HG02973 (cell line): Measurements from ENCODE around the gene ZC2HC1B.

Experiments used
- ATAC-seq: cut with Tn5 transposase; IDR thresholded peaks from one replicate; pipeline ENCODE4 v1.9.1; 2021; ENCODE audit warnings: moderate library complexity; ENCODE audit not compliant: unreplicated experiment

ZC2HC1B gene

DNA sequence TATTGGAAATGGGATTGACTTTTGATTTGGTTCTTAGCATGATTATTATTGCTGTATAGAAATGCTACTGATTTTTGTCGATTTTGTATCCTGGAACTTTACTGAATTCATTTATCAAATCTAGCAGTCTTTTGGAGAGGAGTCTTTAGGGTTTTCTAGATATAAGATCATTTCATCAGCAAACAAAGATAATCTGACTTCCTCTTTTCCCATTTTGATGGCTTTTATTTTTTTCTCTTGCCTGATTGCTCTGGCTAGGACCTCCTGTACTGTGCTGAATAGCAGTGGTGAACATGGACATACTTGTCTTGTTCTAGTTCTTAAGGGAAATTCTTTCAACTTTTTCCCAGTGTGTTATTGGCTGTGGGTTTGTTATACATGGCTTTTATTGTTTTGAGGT is 64.6 kb downstream of the ZC2HC1B start:
- ATAC-seq: no peak

DNA sequence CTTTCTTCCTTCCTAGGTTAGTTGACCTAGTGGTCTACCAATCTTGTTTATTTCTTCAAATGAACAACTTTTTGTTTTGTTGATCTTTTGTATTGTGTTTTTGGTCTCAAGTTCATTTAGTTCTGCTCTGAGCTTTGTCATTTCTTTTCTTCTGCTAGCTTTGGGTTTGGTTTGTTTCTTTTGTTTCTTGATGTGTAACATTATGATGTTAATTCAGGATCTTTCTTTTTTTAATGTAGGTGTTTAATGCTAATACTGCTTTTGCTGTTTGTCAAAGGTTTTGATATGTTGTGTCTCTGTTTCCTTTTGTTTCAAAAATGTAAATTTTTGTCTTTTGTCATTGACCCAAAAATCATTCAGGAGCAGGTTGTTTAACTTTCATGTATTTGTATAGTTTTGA is 65.7 kb downstream of the ZC2HC1B start:
- no peak for ATAC-seq

DNA sequence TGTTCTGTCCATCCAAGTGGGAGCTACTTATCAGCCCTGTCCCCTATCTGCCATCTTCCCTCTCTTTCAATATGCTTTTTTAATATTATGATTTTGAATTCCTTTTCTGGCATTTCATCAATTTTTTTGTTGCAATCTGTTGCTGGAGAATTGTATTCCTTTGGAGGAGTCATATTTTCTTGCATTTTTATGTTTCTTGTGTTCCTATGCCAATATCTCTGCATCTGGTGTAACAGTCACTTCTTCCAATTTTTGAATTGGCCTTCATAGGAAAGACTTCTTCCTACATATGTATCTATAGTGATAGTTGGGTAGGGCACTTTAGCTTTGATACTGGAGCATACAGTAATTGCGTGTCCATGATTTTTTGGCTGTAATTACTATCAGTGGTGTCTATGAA is 70.1 kb downstream of the ZC2HC1B start:
- no peak for ATAC-seq

DNA sequence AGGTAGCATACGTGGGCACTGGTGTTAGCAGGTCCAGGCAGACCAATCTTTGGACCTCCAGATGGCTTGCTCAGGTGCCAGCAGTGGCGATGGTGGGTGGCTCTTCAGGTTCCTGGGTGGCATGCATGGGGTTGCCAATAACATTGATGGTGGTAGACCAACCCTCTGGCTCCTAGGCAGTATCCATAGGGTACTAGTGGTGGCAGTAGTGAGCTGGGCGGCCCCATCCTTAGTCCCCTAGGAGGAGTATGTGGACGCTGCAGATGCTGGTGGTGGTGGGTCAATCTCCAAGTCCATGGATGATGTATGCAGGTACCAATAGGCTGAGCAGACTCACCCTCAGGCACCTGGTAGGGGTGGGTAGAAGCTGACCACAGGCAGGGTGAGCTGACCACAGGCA is 70.6 kb downstream of the ZC2HC1B start:
- no peak for ATAC-seq

DNA sequence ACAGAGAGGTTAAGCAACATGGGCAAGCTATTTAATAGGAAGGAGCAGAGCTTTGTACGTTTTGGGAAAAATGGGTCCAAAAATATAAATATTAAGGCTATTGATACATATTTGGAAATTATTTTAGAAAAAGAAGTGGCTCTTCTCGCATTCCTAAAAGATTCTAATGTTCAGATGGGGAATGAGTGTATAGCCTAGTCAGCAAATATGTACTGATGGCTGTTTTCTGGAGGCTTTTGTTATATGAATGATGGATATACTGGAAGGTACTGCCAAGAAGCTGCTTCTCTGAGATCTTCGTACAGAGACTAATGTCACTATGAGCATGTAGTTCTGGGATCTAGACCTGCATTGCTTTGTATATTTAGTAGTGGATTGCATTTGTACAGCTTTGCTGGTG is 72.1 kb downstream of the ZC2HC1B start:
- no peak for ATAC-seq

DNA sequence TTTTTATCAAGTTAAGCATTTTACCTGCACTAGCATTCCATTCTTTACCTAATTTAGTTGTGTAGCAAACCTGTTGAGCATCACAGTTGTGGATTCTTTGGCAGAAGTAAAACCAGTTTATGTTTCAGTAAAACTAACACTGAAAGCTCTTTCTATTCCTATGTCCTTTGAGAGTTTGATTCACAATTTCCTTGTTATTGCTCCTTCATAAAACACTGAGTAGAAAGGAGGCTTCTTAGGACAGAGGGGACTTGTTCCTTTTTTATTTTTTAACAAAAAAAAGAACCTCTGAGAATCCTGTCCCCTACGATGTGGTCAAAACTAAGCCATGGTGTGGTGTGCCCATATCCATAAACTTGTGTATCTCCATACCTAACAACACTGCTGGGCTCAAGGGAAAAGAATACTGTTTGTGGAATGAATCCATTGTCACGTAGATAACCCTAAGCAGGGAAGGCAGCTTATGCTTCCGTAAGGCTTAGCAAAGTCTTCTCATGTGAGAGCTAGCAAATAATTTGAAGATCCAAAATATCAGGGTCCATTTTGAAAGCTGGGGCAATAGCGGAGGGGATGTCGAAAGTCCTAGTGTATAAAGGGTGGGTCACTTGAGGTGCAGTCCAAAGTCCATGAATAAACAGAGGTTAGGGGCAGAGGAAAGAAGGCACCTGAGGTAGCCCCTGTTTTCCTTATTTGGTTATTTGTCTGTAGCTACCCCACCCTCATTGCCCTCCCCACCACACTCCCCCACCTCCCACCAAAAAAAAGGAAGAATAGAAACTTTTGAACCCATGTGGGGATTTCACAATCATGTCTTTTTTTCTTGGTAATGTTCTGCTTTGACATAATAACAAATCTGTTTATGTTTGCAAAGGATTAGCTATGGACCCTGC is 72.7 kb downstream of the ZC2HC1B start:
- no peak for ATAC-seq

DNA sequence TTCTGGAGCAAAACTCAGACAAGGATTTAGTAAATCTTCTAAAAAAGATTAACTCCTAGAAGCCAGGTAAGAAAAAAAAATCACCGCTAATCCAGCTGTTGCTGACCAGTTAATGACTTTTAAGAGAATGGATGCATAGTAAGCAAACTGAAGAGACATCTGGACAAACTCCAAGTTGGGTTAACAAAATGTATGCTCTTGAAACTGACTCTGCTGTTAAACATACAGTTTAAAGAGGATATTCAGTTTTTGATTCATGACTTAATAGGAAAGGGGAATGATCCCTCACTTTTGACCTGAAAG is 73.3 kb downstream of the ZC2HC1B start:
- ATAC-seq: no peak

DNA sequence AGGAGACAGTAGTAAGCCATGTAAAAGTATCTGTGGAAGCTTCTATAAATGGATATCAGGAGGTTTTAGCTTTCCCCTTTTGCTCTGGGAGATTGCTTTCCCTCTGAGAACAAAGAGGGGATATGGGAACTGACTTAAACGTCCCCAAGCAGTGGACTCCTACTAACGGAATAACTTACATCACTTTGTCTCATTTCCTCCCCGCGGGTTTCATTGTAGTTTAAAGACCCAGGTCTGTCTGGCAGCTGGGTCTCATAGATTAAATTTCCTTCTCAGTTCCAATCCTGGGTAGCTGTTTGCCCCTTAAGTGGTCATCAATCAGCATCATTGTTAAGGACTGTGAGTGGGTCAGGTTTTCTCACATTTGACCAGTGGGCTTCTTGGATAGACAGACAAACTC is 75.1 kb downstream of the ZC2HC1B start:
- no peak for ATAC-seq

DNA sequence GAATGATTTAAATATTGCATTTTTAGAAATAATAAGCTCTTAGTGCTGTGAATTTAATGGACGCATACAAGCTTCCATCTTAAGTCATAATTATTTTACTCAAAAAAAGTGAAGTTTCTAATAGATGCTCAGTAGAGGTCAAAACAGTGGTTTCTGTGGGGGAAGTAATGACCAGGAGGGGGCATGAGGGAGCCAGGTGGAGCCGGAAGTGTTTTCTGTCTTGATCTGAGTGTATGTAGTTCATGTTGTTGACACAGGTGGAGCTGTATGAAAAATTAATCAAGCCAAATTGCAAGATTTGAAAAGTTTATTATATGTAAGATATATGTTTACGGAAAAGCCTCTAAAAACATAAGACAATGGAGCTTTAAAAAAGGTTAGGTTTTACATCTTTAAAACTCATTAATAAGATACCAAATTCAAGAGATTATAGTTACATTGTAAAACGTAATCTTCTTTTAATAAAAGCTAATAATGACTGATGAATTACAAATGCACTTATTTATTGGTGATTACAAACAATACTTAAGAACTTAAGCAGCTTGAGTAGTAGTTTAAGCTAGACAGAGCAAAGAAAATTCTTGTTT is 75.8 kb downstream of the ZC2HC1B start:
- peak; percentile 99 for ATAC-seq

DNA sequence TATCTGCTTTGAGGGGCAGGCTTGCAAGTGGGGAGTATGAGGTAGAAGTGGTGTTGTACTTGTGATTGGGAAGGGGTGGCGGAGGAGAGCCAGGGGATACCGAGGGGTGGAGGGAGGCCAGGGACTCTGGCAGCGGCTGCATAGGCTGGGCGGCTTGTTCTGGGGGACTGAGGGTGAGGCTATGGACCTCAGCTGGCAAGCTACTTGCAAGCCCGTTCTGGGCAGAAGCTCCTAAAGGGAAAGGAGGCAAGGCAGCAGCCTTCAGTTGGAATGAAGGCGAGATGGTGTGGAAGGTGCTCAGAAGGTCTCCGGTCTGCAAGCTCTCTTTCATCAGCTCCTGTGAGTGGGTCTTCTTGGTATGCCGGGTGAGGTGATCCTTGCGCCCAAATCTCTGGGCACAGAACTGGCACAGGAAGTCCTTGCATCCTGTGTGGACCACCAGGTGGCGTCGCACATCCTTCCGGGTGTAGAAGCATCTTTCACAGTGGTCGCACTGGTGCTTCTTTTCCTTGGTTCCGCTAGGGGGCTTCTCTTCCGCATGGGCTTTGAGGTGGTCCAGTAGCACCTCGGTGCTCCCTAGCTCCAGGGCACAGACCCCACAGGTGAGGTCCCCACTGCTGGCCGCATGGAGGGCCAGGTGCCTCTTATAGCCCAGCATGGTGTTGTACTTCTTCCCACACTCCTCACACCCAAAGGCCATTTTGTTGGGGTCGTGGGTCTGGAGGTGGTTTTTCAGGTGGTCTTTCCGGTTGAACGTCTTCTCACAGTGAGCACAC is 77.8 kb downstream of the ZC2HC1B start:
- ATAC-seq: no peak

DNA sequence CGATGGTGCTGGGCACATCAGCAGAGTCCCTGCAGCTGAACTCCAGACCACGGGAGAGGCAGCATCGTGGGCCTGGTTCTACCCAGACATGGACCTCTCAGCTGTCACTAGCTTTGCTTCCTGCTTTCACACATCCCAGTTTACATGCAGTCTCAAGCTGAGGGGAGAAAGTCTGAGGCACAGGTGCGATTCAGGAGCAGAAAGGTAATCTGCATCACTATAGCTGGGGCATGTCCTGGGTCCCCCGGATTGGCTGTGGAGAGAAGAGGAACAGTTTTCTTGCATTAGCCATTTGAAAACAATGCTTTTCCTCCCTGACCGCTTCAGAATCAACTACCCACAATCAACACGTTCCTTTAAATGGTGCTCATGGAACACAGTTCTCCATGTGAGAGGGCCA is 83.9 kb downstream of the ZC2HC1B start:
- no peak for ATAC-seq

DNA sequence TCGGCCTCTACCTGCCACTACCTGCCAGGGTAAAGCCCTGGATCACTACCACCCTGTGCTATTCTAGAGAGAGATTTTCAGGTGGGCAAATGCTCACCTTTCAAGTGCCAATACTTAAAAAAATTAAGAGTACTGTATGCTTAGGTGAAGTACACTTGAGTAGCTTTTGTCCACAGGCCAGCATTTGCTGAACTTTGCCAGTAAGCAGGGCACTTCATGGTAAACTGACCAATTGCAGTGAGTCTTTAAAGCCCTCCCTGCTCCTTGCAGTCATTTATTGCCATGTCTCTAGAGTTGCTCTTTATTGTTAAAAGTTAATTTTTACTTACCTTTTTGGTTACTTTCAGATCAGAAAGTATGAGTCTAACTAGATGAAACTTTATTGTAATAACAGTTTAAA is 85.3 kb downstream of the ZC2HC1B start:
- ATAC-seq: no peak

DNA sequence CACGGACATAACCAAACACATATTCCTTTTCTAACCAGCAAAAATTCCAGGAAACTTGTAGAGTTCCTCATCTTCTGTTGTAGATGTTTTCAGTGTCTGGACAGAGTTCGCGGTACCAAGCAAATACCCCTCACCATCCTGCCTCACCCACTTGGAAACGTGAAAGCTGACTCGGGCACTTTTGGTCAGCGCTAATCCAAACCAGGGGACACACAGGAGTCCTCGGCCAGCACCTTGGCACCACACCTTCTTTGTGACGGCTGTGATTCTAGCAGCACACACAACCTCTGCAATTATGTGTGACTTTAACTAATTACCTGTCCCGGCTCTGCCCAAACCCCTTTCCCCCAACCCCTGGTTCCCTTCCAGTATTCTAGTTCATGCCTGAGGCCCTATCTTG is 85.7 kb downstream of the ZC2HC1B start:
- ATAC-seq: no peak

DNA sequence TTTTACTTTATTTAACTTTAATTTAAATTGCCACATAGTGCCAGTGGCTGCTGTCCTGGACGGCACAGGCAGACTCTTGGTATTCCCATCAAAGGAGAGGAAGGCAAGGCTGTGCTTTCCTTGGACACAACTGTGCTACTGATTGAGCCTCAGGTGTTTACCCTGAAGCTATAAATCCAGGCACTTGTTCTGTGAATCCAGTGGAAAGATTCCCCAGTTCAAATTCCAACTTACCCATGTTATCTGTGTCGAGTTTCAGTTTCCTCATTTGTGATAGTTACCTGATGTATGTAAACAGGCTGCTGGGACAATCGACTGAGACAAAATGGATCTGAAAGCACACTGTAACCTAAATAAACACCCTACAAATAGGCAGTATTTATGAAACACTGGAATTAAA is 86.6 kb downstream of the ZC2HC1B start:
- no peak for ATAC-seq

DNA sequence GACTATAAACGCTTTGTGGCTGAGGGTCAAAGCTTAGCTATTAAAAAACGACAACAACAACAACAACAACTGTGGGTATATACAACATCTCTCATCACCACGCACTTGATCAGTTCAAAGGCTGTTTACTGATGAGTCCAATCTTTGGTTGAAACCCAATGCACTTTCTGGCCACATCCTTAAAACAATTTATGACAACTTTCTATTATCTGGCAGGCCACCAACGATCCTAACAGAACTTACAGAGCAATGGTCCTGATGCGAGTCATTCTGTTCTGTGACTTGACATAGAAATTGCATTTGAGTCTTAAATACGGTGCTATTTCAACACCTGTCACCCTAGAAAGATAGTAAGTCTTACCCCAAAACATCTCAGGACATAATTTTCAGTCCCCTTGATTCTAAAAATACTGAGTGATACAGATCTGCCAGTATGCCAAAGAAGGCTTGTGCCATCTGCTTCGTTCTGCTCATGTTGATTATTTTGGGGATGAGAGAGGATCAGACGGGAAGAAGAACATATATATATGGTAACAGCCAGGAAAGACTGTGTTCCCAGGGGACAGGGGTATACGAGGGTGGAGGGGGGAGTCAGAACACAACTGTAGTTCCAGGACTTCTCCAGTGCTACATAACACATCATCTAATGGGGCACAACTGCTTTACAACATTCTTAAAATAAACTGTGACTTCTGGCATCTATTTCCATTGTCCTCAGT is 87.9 kb downstream of the ZC2HC1B start:
- no peak for ATAC-seq

DNA sequence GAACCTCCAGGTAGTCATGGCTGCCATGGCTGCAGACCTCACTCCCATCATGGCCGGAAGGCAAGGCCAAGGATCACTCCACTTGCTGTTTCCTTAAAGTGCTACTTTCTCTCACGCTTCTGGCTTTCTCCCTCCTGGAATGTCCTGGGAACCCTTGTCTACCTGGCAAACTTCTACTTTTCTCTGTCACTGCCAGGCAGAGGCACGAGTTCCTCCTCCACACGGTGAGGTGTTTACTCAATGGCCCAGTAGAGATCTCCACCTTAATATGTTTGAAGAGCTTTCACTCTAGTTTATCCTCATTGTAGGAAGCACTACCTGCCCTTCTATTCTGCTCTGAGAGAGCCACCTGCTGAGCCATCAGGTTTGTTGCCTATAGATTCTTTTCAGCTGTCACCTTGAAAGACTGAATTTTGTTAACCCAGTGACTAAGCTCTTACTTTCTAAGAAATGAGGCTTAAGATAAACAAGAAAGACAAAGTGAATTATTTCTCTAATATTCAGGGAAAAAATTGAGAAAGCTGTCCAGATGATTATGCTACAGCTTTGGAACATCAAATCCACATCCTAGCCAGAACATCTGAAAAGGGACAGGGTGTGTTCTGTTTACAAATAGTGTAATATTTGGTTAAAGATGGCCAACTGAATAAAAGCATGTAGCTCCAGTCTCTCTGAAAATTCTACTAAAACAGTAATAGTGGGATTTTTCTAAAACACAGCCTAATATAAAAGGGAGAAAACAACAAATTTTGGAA is 88.8 kb downstream of the ZC2HC1B start:
- no peak for ATAC-seq

DNA sequence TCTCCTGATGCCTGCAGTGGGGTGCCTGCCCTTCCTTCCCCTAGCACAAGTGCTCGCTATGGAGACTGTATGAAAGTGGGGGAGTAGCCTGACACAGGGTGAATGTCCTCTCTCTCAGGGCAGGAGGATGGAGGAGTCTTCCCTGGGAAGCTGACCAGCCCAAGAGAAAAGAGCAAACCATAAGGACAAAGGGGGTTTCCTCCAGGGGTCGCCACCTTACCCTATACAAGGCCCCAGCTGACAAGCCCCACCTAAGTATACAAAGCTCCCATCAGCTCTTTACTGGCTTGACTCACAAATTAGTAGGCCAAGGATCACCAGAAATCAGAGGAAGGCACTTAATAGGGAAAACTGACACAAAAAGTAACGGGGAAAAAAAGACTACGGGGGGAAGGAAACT is 89.6 kb downstream of the ZC2HC1B start:
- ATAC-seq: no peak

DNA sequence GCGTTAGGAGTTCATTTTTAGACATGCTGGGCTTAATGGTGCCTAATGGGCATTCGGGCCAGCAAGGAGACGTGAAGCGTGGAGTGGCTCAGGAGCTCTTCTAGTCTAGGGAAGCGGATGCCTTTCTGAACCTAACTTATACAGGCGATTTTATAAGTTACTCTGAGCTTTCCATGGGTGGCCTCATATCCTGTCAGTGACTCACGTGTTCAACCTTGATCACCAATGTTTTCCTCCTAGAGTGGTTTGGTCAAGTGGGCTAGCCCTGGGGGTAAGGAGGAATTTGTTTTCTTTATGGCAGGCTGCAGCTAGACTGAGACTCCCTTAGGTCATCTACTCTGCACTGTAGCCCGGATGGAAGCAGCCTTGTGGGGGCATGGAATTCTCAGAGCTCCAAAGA is 91.7 kb downstream of the ZC2HC1B start:
- ATAC-seq: no peak

DNA sequence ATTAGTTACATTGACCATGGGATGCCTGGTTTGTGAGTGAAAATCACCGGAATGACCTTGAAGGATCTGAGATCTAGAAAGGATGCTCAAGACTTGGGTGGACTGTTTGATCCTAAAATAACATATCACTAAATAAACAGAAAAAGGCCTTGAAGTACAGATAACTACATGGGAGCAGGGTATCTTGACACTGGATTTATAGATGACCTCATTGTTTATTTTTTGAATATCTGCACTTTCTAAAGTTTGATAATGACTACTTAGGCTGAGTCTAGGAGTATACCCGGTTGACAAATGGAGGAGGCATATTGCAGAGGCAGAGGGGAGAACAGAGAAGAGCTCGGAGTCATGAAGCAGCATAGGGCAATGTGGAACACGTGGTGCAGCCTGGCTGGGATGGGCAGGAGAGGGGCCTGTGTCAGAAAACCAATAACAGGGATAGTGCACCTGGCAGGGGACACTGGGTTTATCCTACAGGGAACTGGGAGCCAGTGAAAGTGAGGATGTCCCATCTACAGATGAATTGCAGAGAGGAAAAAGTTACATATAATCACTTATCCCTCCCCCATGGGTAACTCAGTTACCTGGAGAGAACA is 93.5 kb downstream of the ZC2HC1B start:
- ATAC-seq: no peak

DNA sequence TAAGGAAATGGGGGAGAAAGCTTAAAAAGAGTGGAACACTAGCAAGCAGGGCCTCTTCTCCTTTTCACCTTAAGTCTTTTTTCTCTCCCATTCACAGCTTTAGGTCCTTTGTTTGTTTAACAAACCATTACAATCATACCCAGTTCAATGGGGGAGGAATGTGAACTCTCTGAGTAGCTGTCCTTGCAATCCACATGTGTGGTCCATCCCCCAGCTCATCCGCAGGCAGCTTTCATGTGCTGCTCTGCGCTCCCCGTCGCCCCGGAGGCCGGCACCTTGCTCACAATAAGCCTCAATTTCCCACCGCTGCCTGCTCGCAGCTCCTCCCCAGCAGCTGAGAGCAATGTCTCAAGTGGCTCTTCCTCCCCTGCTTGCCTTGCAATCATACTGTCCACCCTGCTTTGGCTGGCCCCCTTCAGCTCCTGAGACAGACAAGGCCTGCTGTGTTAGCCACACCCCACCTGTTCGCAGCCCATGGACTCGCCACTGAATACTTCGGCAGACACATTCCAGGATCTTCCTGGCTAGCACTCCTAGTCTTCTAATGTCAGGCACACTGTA is 94.6 kb downstream of the ZC2HC1B start:
- ATAC-seq: no peak
